ENCODE measurements around the gene LRP1B.
"Not testable (repeated sequence)": the region's sequence is repeated elsewhere in the genome, so short reads cannot be mapped to it uniquely, and the experiment has no call there.

Gene LRP1B

DNA sequence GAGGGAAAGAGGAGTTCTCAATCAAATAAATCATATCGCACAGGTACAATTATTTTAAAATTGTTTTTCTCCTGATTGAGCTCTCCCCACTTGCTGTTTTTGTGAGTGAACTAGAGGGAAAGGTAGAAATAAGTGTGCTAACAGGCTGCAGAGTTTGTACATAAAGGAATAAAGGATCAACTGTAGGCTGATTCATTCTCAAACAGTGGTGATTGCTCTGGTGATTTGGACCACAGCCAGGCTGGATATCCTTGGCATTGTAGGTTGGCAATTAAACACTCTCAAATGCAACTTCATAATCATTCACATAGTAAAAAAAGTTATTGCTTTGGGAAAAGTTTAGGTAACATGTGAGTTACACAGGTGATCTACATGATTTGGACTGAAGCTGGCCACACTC is 29.8 kb downstream of the LRP1B start:
- DNase-seq: peak in 1 of 2 experiments; percentile 11

DNA sequence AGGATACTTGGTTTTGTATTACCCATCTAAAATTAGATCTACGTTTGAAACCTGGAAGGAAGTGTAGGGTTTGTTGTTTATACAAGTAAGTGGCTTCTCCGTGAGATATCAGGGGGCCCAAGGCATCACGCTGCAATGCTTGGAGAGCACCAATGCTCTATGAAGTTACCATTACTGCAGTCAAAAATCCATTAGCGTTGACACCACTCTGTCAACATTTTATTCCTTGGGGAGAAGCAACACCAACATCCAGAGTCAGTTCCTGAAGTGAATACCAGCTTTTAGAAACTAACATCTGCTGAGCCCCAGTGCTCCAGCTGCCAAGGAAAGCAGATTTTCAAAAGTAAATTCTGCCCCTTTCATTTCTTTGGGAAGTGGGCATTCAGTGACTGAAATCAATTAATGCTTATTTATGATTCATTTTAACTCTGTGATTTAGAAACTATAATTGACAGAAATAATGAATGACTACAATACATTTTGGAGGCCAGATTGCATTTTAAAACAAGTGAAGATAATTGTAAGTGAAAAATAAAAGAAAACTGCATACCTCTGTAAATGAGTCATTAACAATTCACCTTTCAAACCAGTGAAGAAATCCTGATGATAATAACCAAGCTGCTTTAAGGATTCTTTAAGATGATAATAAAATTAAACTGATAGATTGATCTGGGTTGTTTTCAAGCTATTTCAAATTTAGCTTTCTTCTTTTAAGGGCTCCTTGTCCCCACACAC is 30.5 kb downstream of the LRP1B start:
- peak in 1 of 2 experiments; percentile 34 for DNase-seq

DNA sequence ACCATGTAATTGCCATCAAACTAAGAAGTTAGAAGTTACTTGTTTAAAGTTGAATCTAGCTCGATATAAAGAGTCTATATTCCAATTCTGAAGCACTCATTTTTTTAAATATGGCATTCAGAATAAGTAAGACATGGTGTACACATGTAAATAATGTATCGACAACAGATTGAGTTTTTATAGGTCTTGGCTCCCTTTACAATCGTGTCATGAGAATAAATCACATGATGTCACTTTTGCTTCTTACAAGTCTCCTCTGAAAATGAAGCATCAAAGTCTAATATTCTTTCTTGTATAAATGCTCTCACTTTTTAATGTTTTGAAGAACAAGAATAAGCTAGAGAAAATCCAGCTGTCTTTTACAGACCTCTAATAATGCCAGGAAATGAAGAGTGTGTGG is 33.1 kb downstream of the LRP1B start:
- no peak for DNase-seq

DNA sequence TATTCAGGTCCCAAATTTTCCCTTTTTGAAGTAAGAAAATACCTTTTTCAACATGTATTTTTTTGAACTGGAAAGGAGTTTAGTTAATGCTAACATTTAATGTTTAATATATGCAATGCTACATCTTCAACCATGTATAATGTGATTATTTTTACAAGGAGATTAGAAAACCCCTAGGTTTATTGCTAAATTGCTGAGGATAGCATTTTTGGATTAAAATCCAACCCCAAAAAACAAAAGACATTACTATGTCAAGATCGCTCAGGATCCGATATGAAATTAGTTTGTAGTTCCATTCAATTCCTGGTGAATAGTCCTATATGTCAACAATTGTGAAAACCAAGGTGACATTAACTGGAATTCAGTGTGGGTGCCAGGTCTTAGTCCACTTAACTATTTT is 35.2 kb downstream of the LRP1B start:
- no peak for DNase-seq

DNA sequence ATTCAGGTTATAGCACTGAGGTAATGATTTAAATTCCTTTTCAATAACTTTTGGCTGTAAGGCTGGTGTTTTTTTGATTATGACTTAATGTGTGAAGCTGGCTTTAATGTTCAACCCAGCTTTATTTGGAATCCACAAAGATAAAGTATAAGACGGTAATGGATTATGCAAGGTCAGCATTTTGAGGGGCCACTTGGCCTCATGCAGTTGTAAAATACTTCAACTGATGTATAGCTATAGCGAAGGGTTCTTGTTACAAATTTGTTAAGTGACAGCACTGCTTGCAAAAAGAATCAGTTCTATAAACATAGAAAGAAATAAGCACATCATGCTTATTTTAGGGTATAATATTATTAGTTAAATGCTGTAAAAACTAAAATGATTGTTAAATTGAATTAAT is 36.6 kb downstream of the LRP1B start:
- DNase-seq: no peak

DNA sequence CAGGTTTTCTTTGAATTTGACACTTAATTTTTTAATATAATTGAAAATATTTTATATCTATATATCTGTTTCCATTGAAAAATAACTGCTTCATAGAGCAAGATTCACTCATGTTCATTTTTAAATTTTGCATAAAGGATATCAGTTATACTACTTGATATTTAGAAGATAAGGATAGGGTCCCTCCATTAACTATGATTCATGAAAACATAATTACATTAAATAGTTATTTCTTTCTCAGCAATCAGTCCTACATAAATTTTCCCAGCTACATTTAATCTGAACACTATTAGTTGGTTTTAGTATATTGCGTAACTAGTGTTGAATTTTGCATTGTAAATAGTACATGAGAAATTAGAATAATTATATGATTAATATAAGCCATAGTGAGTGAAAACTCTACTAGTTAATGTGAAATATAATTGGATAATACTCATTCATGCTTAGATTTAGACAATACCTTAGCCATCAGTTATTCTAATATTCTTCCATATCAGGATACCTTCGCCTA is 42.7 kb downstream of the LRP1B start:
- DNase-seq: no peak

DNA sequence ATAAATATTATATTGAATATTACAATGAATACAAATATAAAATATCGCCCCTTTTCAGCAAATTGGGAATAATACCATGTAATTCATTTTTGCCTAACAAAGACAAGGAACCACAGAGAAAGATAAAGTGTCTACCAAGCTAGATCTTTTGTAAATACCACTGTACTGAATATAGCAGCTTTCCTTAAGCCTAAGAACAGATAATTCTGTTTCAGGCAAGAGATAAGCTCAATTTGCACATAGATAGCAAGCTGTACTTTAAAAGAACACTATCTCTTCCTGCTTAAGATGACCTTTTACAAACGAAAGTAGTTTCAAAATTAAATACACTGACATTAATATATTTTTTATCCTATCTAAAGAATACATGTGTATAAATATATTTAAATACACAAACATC is 43.2 kb downstream of the LRP1B start:
- not testable (repeated sequence) for DNase-seq

DNA sequence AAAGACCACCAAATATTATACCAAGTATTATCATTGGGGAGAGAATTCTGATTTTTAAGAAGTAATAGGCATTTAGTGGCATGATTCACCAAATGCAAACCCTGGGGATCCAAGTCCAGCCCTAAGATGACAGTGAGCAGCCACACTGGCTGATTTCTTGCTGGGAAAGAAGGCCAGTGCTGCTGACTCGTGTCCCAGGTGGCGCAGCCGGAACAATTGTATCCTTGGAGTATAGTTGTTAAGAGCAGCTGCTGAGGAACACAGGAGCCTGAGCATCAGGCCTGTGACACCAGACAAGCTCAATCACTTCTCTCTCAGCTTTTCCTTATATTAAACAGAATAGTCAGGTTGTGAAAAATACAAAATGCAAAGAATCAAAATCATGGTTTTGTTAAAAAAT is 48.4 kb downstream of the LRP1B start:
- no peak for DNase-seq

DNA sequence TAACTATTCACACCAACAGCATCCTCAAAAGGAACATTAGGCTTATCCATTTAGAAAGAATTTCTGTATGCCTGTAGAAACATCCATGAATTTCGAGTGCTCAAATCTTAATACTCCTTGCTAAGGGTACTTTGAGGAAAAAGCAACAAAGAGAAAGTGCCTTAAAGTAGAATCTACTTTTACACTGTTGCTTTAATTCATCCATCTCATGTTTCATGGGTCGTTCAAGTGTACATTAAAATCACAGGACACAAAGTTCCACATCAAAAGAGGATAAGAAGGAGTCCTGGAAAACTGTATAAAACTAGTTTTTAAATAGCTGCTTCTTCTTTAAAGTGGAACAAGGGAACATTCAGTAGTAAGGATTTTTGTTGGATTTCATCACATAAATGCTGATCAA is 54.5 kb downstream of the LRP1B start:
- no peak for DNase-seq

DNA sequence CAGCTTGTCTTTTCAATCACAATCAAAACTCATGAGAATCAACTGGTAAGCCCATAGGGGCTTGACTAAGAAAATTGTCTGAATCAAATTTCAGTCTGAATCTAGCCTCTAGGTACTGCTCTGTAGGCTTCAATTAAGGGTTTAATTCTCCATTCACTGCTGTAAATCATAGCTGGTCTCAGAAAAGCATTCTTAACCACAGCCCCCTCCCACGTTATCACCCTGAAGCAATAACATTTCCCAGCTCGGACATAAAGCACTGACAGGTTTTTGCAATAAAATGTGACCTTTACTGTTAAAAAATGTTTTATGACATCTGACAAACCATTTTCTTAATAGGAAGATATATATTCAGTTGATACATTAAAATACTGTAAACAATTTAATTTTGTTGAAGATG is 55.0 kb downstream of the LRP1B start:
- DNase-seq: no peak

DNA sequence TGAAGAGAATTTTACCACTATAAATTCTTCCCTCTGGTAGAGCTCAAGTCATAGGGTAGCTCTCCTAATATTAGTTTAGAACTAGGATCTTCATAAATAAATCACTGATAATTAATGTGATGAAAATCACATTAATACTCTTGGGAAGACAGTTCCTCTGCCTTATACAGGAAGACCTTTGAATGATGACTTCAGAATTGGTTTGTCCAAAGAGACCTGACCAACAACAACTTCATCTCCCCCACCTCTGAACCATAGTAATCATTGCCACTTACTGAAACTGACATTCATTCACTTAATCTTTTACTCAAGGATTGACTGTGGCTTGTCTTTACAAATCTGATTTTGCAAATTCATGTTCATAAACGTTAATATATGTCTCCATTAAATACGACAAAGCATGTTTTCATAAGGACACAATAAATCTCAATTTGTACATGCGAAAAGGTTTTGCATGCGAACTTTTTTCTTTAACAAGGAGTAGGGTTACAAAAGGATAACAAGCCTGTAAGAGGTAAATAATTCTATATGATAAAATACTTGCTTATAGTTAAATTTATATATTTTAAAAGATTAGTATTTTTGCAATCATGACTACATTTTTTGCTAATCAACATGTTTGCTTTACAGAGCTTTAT is 61.4 kb downstream of the LRP1B start:
- DNase-seq: no peak

DNA sequence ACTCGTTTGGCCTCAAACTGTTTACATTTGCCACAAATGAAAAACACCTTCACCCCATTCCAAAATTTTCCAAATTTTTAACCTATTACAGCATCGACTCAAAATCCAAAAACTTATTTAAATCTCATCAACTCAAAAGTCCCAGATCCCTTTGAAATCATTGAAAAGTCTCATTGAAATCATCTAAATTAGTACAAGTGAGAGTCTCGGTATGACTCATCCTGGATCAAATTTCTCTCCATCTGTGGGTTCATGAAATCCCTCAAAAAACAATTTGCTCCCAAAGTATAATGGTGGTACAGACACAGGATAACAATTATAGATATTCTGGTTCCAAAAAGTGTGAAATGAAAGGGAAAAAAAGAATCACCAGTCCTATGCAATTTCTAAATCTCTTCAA is 65.1 kb downstream of the LRP1B start:
- DNase-seq: no peak

DNA sequence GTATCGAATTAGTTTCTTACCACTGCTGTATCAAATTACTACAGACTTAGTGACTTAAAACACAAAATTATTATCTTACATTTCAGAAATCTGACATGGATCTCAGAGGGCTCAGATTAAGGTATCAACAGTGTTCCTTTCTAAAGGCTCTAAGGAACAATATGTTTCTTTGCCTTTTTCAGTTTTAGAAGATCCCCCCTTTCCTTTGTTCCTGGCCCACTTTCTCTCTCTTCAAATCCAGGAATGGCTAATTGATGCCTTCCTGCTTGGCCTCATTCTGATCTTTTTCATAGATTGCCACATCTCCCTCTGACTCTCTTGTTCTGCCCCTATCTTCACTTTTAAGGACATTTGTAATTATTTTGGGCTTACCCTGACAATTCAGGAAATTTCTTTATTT is 65.7 kb downstream of the LRP1B start:
- DNase-seq: no peak

DNA sequence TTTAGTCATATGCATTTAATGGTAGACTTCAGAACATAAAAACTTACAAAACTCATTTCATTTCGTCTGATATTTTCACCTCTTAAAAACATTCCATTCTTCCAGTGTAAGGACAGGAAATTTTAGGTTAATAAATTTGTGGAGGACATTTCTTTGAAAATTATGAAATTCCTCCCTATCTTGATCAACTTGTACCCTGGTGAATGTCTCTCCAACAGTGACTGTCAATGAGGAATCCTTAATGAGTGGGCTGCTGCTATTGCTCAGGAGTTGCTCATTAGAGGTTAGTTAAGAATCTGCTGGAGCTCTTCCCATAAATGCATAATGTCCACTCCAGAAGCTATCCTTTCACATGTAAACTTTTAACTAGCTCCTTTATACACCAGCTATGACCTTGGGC is 69.1 kb downstream of the LRP1B start:
- no peak for DNase-seq

DNA sequence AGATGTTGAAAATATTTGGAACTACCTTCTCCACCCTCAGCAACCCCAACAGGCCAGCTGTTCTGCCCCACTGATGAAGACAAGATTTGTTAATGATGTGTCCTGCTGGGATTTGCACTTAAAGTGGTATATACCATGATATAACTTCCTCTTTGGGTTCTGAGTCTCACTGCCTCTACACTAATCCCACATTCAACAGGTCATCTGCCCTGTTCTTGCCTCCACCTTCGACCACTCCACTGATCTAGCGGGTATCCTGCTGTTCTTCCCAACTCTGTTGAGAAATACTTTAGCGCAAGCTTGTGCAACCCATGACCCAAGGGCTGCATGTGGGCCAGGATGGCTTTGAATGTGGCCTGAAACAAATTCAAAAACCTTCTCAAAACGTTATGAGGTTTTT is 72.7 kb downstream of the LRP1B start:
- DNase-seq: no peak

DNA sequence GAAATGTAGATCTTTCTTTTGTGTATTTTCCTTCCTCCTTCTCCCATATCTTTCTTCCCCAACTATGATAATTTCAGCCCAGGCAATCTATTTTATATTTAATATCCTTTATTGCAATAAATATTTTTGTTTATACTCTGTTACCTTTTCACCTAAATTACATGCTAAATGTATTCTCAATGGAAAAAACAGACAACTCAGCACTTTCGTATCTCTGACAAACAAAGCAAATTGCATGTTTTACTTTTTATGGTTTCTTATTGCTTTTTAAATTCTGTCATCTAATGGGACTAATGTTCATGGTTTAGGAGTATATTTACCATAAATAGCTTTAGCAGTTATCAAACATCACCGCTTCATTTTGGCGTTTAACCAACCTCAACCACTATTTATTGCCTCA is 74.0 kb downstream of the LRP1B start:
- no peak for DNase-seq

DNA sequence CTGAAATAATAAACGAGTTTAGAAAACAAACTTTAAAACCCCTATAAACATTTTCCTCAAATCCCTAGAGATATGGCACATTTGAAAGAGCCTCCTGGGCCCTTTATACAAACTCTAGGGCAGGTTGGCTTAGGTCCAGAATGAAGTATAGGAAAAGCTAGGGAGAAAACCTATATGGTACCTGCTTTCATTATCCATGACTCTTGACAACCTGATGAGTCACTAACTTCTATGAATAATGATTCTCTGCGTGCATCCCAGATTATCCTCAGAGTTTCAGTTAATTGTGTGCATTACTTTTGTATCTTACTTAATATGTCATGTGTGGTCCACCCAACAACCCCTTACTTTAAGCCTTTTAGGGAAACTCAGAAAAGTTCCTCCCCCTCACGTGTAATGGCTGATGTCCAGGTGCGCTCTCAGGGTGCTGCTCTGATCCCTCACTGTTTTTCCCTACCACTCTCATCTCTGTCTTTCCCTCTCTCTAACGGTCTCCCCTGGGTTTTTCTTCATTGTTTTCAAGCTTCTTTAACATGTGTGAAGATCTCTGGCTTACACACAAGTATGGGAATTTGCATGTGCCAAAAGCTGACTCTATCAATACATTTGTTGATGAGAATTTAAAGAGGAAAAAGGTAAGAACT is 78.5 kb downstream of the LRP1B start:
- no peak for DNase-seq

DNA sequence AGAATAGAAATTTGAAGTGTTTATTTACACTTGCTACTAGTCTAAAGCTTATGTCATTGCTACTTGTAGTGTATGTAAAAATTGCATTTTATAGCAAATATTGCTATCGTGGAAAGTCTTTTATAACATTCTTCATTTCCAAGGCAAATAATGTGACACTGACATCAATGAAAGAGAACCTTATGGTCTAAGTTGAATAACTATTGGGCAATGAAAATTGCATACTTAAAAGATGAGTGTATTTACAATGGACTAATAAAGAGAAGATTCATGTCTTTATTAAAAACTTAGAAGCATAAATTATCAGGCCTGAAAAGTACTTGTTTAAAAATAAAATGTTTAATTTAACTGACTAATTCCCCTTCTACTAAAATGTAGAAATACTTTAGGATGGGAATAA is 82.2 kb downstream of the LRP1B start:
- no peak for DNase-seq

DNA sequence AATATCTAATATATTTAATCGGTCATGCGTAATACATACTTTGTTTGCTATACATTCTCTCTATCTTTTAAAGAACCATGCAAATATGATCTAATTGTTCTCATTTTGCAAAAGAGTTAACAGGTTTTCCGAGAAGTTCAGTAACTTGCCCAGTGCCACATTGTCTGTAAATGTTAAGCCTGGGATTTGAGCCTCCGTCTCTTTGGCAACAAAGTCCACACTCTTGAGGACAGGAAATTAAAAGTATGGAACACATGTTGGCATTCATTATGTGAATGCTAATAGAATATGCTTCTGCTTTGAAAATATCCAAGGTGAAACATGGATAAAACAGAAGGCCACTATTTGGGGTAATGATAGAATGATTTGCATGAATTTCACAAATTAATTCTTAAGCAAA is 85.2 kb downstream of the LRP1B start:
- no peak for DNase-seq

DNA sequence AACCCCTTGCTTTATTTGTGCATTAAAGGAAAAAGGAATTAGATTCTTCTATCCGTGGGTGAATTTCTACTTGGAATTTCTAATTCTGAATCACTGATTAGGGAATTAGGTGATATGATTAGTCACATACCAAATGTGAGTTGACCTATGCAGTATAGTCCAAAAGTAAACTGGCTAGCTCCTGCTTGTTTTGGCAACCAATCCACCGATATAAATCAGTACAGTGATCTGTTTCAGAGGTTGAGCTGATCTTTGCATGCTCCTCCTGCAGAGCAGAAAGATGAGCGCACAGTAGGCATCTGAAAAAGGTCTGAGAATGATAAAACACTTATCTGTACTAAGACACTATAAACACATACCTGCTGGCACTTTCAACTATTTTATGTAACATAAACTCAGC is 86.6 kb downstream of the LRP1B start:
- no peak for DNase-seq

DNA sequence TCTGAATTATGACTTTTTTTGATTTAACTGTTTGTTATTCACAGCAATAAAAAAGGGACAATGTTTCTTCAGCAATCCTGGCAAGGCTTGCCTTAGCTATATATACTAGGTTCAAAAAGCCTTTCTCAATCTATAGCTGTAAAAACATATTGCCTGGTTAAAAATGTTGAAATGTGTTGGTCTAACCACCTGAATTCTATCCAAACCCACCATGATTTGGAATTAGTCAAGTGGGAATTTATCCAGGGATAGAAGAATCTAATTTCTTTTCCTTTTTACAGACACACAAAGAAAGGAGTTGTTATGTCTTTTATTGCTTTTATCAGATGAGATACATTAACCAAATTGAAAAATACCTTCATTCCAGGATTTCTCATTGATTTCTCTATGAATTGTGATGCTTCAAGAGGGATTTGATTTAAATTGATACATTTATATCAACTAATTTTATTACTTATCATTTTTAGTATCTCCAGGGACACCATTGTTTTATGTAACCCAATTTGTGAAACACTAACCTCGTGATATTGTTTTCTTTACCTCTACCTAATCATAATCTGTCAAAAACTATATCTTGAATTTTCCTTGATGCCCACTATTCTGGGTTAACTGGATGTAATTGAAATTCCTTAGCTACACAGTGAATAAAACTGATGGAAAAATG is 88.1 kb downstream of the LRP1B start:
- no peak for DNase-seq

DNA sequence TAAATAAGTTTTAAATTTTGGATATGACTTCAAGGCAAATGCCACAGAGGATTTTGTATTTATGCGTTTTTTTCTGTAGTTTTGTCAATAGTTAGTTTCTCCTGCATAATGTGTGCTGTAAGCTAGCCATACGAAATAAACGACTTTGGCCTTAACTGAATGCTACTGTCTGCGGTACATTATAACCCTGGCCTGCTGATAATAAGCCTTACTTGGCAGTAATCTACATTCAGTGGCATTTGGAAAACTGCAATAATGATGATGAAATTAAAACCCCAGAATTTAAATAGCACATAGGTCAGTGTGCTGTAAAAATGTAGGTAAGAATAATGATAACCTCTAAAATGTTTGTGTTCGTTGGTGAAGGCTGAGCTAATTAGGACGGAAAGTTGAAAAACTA is 88.8 kb downstream of the LRP1B start:
- no peak for DNase-seq

DNA sequence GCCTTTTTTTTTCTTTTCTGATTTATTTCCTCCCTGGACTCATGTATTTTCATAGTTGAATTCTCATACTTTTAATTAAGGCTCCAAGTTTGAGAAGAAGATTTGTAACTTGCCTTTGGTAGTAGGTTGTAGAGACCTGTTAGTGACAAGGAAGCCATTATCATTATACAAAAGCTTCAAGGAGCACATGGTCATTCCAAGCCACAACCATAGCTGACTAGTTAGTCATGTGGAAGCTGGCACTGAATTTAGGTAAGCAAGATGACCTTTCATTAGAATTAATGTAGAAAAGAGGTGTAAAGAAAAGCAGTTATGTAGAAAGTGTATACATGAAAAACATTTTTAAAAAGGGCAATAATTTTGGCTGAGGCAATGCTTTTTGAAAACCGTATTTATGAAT is 89.7 kb downstream of the LRP1B start:
- no peak for DNase-seq

DNA sequence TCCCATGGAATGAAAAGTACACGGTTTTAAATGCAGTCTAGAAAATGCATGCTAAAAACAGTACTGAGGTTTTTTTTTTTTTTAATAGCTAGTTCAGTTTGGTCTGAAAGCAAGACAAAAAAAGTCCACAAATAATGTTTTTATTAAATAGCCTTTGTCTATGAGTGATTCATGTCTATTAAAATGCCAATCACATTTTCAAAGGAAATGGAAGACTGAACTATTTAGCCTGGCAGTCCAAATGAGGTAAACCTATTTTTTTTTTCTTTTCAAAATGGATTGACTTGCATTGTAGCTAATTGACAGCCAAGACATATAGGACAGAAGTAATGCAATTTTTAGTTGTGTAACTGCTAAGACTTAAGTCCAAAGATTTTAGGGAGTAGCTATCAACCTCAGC is 90.3 kb downstream of the LRP1B start:
- no peak for DNase-seq
